ENCODE data around the gene SOS1.

The SOS1 gene

GRCh38 chr2:38978296-38978903, 142.5 kb downstream of the SOS1 start:
- peak; percentile 48 for DNase-seq (ENCODE audit: low read depth)
- TF ChIP-seq MYC (IDR thresholded peaks at IDR 0.05; ENCODE audit: low read depth, low read length), result no peak
- no peak for TF ChIP-seq MAX (IDR thresholded peaks at IDR 0.05; ENCODE audit: low read depth, low read length)
- no peak for TF ChIP-seq CTCF (IDR thresholded peaks at IDR 0.05; ENCODE audit: low read depth, low read length)
- TF ChIP-seq POLR2A (IDR thresholded peaks at IDR 0.05; ENCODE audit: extremely low read depth, insufficient read length), result no peak
- H3K4me3 ChIP-seq (ENCODE audit: low read depth, low read length), result no peak overlapping the region

- TF ChIP-seq POLR2A (IDR thresholded peaks at IDR 0.05; ENCODE audit: extremely low read depth, insufficient read length), result no peak
- TF ChIP-seq MYC (IDR thresholded peaks at IDR 0.05; ENCODE audit: low read depth, low read length), result no peak
- no peak for TF ChIP-seq MAX (IDR thresholded peaks at IDR 0.05; ENCODE audit: low read depth, low read length)
- DNase-seq (ENCODE audit: low read depth), result no peak
- no peak overlapping the region for H3K4me3 ChIP-seq (ENCODE audit: low read depth, low read length)
These were observed 143.8 kb downstream of the SOS1 start for GRCh38 chr2:38977047-38977446.

- H3K4me3 ChIP-seq (ENCODE audit: low read depth, low read length), result no peak overlapping the region
- DNase-seq (ENCODE audit: low read depth), result no peak
- TF ChIP-seq POLR2A (IDR thresholded peaks at IDR 0.05; ENCODE audit: extremely low read depth, insufficient read length), result no peak
- no peak for TF ChIP-seq MYC (IDR thresholded peaks at IDR 0.05; ENCODE audit: low read depth, low read length)
- no peak for TF ChIP-seq MAX (IDR thresholded peaks at IDR 0.05; ENCODE audit: low read depth, low read length)
- no peak for TF ChIP-seq CTCF (IDR thresholded peaks at IDR 0.05; ENCODE audit: low read depth, low read length)
These were observed 145.8 kb downstream of the SOS1 start for GRCh38 chr2:38975042-38975441.

GRCh38 chr2:38973266-38973665, 147.6 kb downstream of the SOS1 start:
- no peak for TF ChIP-seq MYC (IDR thresholded peaks at IDR 0.05; ENCODE audit: low read depth, low read length)
- no peak for TF ChIP-seq POLR2A (IDR thresholded peaks at IDR 0.05; ENCODE audit: extremely low read depth, insufficient read length)
- no peak for TF ChIP-seq MAX (IDR thresholded peaks at IDR 0.05; ENCODE audit: low read depth, low read length)
- no peak for TF ChIP-seq CTCF (IDR thresholded peaks at IDR 0.05; ENCODE audit: low read depth, low read length)
- DNase-seq (ENCODE audit: low read depth), result no peak
- H3K4me3 ChIP-seq (ENCODE audit: low read depth, low read length), result no peak overlapping the region

GRCh38 chr2:38971377-38971776, 149.5 kb downstream of the SOS1 start:
- no peak for DNase-seq (ENCODE audit: low read depth)
- no peak for TF ChIP-seq MYC (IDR thresholded peaks at IDR 0.05; ENCODE audit: low read depth, low read length)
- no peak overlapping the region for H3K4me3 ChIP-seq (ENCODE audit: low read depth, low read length)

GRCh38 chr2:38968021-38968420, 152.8 kb downstream of the SOS1 start:
- no peak for TF ChIP-seq CTCF (IDR thresholded peaks at IDR 0.05; ENCODE audit: low read depth, low read length)
- no peak for TF ChIP-seq MAX (IDR thresholded peaks at IDR 0.05; ENCODE audit: low read depth, low read length)
- no peak for TF ChIP-seq MYC (IDR thresholded peaks at IDR 0.05; ENCODE audit: low read depth, low read length)
- no peak for TF ChIP-seq POLR2A (IDR thresholded peaks at IDR 0.05; ENCODE audit: extremely low read depth, insufficient read length)
- no peak overlapping the region for H3K4me3 ChIP-seq (ENCODE audit: low read depth, low read length)
- DNase-seq (ENCODE audit: low read depth), result no peak

- DNase-seq (ENCODE audit: low read depth), result no peak
- no peak for TF ChIP-seq CTCF (IDR thresholded peaks at IDR 0.05; ENCODE audit: low read depth, low read length)
- TF ChIP-seq POLR2A (IDR thresholded peaks at IDR 0.05; ENCODE audit: extremely low read depth, insufficient read length), result no peak
- H3K4me3 ChIP-seq (ENCODE audit: low read depth, low read length), result no peak overlapping the region
These were observed 154.2 kb downstream of the SOS1 start for GRCh38 chr2:38966678-38967077.
